Trophoblast cell (in vitro differentiated cells and primary cell): ENCODE data around the gene FHIT.

Experiments used
- DNase-seq, 2 donors: peaks; one replicate each; pipeline ENCODE4 v3.0.0-alpha.2; 2016
- H2AFZ ChIP-seq: 2 replicates; pipeline ENCODE4 v1.6.1; 2013; ENCODE audit warnings: low read length, moderate library complexity, mild to moderate bottlenecking; ENCODE audit not compliant: insufficient read depth, poor library complexity
- H2AK5ac ChIP-seq: 2 replicates; pipeline ENCODE4 v1.6.1; 2013; ENCODE audit warnings: mild to moderate bottlenecking, low read length
- H2BK120ac ChIP-seq: 2 replicates; pipeline ENCODE4 v1.6.1; 2013; ENCODE audit warnings: low read length, mild to moderate bottlenecking, moderate library complexity; ENCODE audit not compliant: insufficient read depth, poor library complexity
- H2BK12ac ChIP-seq: 2 replicates; pipeline ENCODE4 v1.6.1; 2013; ENCODE audit warnings: mild to moderate bottlenecking, low read length, moderate library complexity
- H2BK5ac ChIP-seq: 2 replicates; pipeline ENCODE4 v1.6.1; 2013; ENCODE audit warnings: low read length, low read depth, moderate library complexity, mild to moderate bottlenecking; ENCODE audit not compliant: poor library complexity
- H3K14ac ChIP-seq: 2 replicates; pipeline ENCODE4 v1.6.1; 2013; ENCODE audit warnings: mild to moderate bottlenecking, low read length
- H3K18ac ChIP-seq: 2 replicates; pipeline ENCODE4 v1.6.1; 2013; ENCODE audit warnings: mild to moderate bottlenecking, low read length
- H3K23ac ChIP-seq: 2 replicates; pipeline ENCODE4 v1.6.1; 2013; ENCODE audit warnings: low read length
- H3K27ac ChIP-seq: 2 replicates; pipeline ENCODE4 v1.5.1; 2013; ENCODE audit warnings: low read depth, mild to moderate bottlenecking, inconsistent platforms, low read length, moderate library complexity
- H3K27me3 ChIP-seq: 2 replicates; pipeline ENCODE4 v1.6.1; 2013; ENCODE audit warnings: inconsistent platforms, mild to moderate bottlenecking, low read length, moderate library complexity; ENCODE audit not compliant: insufficient read depth
- H3K36me3 ChIP-seq, 2 experiments: 1 replicate in 1 of 2; 2 replicates in 1 of 2; pipeline ENCODE4 v1.6.1; 2013; ENCODE audit warnings: low read length in 2 of 2, mild to moderate bottlenecking in 2 of 2, moderate library complexity in 1 of 2; ENCODE audit not compliant: insufficient read depth in 2 of 2, control insufficient read depth in 1 of 2
- H3K4ac ChIP-seq: 2 replicates; pipeline ENCODE4 v1.6.1; 2013; ENCODE audit warnings: low read depth, mild to moderate bottlenecking, low read length, moderate library complexity
- H3K4me1 ChIP-seq, 2 experiments: 1 replicate in 1 of 2; 2 replicates in 1 of 2; pipeline ENCODE4 v1.6.1; 2013; ENCODE audit warnings: low read length in 2 of 2, mild to moderate bottlenecking in 2 of 2, moderate library complexity in 1 of 2; ENCODE audit not compliant: insufficient read depth in 2 of 2, control insufficient read depth in 1 of 2
- H3K4me2 ChIP-seq: 2 replicates; pipeline ENCODE4 v1.6.1; 2013; ENCODE audit warnings: inconsistent platforms, mild to moderate bottlenecking, low read length, moderate library complexity
- H3K4me3 ChIP-seq: 2 replicates; pipeline ENCODE4 v1.5.1; 2013; ENCODE audit warnings: mild to moderate bottlenecking, low read depth, low read length, inconsistent platforms
- H3K79me1 ChIP-seq: one replicate; pipeline ENCODE4 v1.6.1; 2013; ENCODE audit warnings: low read length
- H3K79me2 ChIP-seq: 2 replicates; pipeline ENCODE4 v1.6.1; 2013; ENCODE audit warnings: low read length, mild to moderate bottlenecking; ENCODE audit not compliant: control insufficient read depth, insufficient read depth, poor library complexity
- H3K9ac ChIP-seq: 2 replicates; pipeline ENCODE4 v1.6.1; 2013; ENCODE audit warnings: mild to moderate bottlenecking, low read length
- H3K9me3 ChIP-seq: 2 replicates; pipeline ENCODE4 v1.6.1; 2013; ENCODE audit warnings: low read depth, mild to moderate bottlenecking, control low read depth, inconsistent platforms, low read length; ENCODE audit not compliant: insufficient read depth
- H4K12ac ChIP-seq: 2 replicates; pipeline ENCODE4 v1.6.1; 2013; ENCODE audit warnings: low read depth, mild to moderate bottlenecking, low read length, moderate library complexity
- H4K8ac ChIP-seq: 2 replicates; pipeline ENCODE4 v1.6.1; 2013; ENCODE audit warnings: low read depth, mild to moderate bottlenecking, low read length, moderate library complexity
- H4K91ac ChIP-seq: one replicate; pipeline ENCODE4 v1.6.1; 2013; ENCODE audit warnings: low read depth, mild to moderate bottlenecking, low read length, moderate library complexity
- whole genome bisulfite sequencing: extraction: QIAGEN DNeasy Blood & Tissue Kit; methylation state at CpG from one replicate; pipeline ENCODE4 v1.1.7; 2013; ENCODE audit warnings: missing lambda C conversion rate; ENCODE audit not compliant: insufficient read length, insufficient coverage; ENCODE audit errors: extremely low coverage; 5-methylcytosine and 5-hydroxymethylcytosine counted together

FHIT gene

GRCh38 chr3:60336061-60336460 lies 915.2 kb downstream of the FHIT start:
- H3K36me3 ChIP-seq = no peaks in the 10 kb centered on the region
- no peak overlapping the region for H3K9ac ChIP-seq
- no peaks in the 10 kb centered on the region for H3K79me1 ChIP-seq
- no peaks in the 10 kb centered on the region for H3K4me1 ChIP-seq
- no peak overlapping the region for H3K18ac ChIP-seq
- H4K12ac ChIP-seq = no peak overlapping the region
- H3K4me2 ChIP-seq = no peak overlapping the region
- H2BK12ac ChIP-seq = no peak overlapping the region
- no peak overlapping the region for H3K27ac ChIP-seq
- H3K79me2 ChIP-seq = no peaks in the 10 kb centered on the region
- no peaks in the 10 kb centered on the region for H3K27me3 ChIP-seq
- no peak overlapping the region for H3K4me3 ChIP-seq
- H3K14ac ChIP-seq = no peak overlapping the region
- no peak overlapping the region for H2BK120ac ChIP-seq
- no peak overlapping the region for H2AK5ac ChIP-seq
- no CpG with 5 or more reads among the region's 2 CpGs for WGBS
- no peak for DNase-seq
- H3K4ac ChIP-seq = no peak overlapping the region
- no peak overlapping the region for H2BK5ac ChIP-seq
- no peaks in the 10 kb centered on the region for H3K9me3 ChIP-seq
- no peak overlapping the region for H4K91ac ChIP-seq
- no peak overlapping the region for H4K8ac ChIP-seq
- H3K23ac ChIP-seq = no peak overlapping the region
- H2AFZ ChIP-seq = no peak overlapping the region

GRCh38 chr3:60333710-60334109 lies 917.5 kb downstream of the FHIT start:
- DNase-seq = no peak

GRCh38 chr3:60330107-60330506 lies 921.1 kb downstream of the FHIT start:
- H3K27me3 ChIP-seq = no peaks in the 10 kb centered on the region
- WGBS = no CpG with 5 or more reads among the region's 6 CpGs

More at GRCh38 chr3:60333710-60334109, 917.5 kb downstream of the FHIT start:
- Histone ChIP-seq H2AK5ac (no peak overlapping the region), H3K79me2 (no peaks in the 10 kb centered on the region), H3K4me3 (no peak overlapping the region), H3K18ac (no peak overlapping the region), H2BK12ac (no peak overlapping the region), H3K14ac (no peak overlapping the region), H3K27ac (no peak overlapping the region), H3K79me1 (no peaks in the 10 kb centered on the region), H4K8ac (no peak overlapping the region), H3K4me1 (no peaks in the 10 kb centered on the region), H3K9ac (no peak overlapping the region), H3K23ac (no peak overlapping the region), H3K4ac (no peak overlapping the region), H2AFZ (no peak overlapping the region), H3K9me3 (no peaks in the 10 kb centered on the region), H3K27me3 (no peaks in the 10 kb centered on the region), H2BK120ac (no peak overlapping the region), H2BK5ac (no peak overlapping the region), H4K91ac (no peak overlapping the region), H3K36me3 (no peaks in the 10 kb centered on the region), H4K12ac (no peak overlapping the region), H3K4me2 (no peak overlapping the region)
- WGBS = no CpG with 5 or more reads among the region's 1 CpG

GRCh38 chr3:60325610-60326170 lies 925.6 kb downstream of the FHIT start:
- H3K4me3 ChIP-seq = no peak overlapping the region
- no peak overlapping the region for H3K4me2 ChIP-seq
- no peak overlapping the region for H4K91ac ChIP-seq
- no peak overlapping the region for H3K9ac ChIP-seq
- H4K12ac ChIP-seq = no peak overlapping the region
- H3K23ac ChIP-seq = no peak overlapping the region
- no peaks in the 10 kb centered on the region for H3K36me3 ChIP-seq
- no CpG with 5 or more reads among the region's 5 CpGs for WGBS
- H3K27me3 ChIP-seq = no peaks in the 10 kb centered on the region
- no peak overlapping the region for H2AK5ac ChIP-seq
- no peak overlapping the region for H2BK12ac ChIP-seq
- no peak overlapping the region for H3K18ac ChIP-seq
- H3K9me3 ChIP-seq = no peaks in the 10 kb centered on the region
- no peak overlapping the region for H2BK5ac ChIP-seq
- no peak overlapping the region for H3K14ac ChIP-seq
- no peak for DNase-seq
- H2AFZ ChIP-seq = no peak overlapping the region
- no peak overlapping the region for H3K4ac ChIP-seq
- no peaks in the 10 kb centered on the region for H3K79me2 ChIP-seq
- no peak overlapping the region for H3K27ac ChIP-seq
- no peaks in the 10 kb centered on the region for H3K79me1 ChIP-seq
- H2BK120ac ChIP-seq = no peak overlapping the region
- H4K8ac ChIP-seq = no peak overlapping the region
- H3K4me1 ChIP-seq = no peaks in the 10 kb centered on the region

More at GRCh38 chr3:60330107-60330506, 921.1 kb downstream of the FHIT start:
- no peak overlapping the region for H3K23ac ChIP-seq
- H3K9me3 ChIP-seq = no peaks in the 10 kb centered on the region
- no peak overlapping the region for H4K8ac ChIP-seq
- H3K14ac ChIP-seq = no peak overlapping the region
- H3K4me3 ChIP-seq = no peak overlapping the region
- no peak overlapping the region for H3K18ac ChIP-seq
- H3K79me2 ChIP-seq = no peaks in the 10 kb centered on the region
- H4K91ac ChIP-seq = no peak overlapping the region
- no peak overlapping the region for H2BK12ac ChIP-seq
- H3K4ac ChIP-seq = no peak overlapping the region
- DNase-seq = no peak
- no peak overlapping the region for H3K9ac ChIP-seq
- no peak overlapping the region for H4K12ac ChIP-seq
- no peak overlapping the region for H2BK5ac ChIP-seq
- no peak overlapping the region for H2AFZ ChIP-seq
- H3K4me1 ChIP-seq = no peaks in the 10 kb centered on the region
- no peak overlapping the region for H3K4me2 ChIP-seq
- no peak overlapping the region for H2AK5ac ChIP-seq
- H3K36me3 ChIP-seq = no peaks in the 10 kb centered on the region
- H3K27ac ChIP-seq = no peak overlapping the region
- no peak overlapping the region for H2BK120ac ChIP-seq
- no peaks in the 10 kb centered on the region for H3K79me1 ChIP-seq
